ENCODE results near the gene CYB561D2. TPM values are rescaled to one million over a fixed set of nuclear protein-coding genes. Genes with fewer than 3 reads are reported as not detected.

CYB561D2 gene
- total RNA-seq, 1 experiment from 2014 or later, result 9.5 TPM

DNA sequence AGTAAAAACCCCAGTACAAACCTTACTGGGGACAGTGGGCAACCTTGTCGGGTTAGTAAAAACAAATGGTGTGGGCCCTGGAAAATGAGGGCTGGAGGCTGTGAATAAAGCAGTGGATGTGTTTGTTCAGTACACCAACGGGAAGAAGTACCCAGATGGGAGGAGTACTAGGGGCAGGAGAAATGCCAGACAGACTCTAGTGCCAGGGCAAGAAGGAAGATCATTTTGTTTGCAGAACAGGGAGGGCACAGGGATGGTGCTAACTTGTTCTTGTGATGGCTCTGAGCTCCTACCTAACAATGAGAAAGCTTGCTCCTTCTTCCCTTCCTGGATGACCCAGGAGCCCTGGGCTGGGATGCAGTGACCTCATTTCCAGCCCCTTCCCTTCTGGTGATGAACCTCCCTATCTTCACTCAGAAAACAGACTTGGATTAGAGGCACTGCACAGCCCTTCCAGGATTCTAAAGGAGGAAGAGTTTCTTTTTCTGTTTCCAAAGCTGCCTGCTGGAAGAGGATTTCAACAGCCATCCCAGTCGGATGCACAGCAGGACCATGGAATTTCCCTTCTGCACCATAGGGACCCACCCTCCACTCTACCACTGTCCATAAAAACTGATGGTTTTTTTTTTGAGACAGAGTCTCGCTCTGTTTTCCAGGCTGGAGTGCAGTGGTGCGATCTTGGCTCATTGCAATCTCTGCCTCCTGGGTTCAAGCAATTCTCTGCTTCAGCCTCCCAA lies 16.2 kb upstream of the CYB561D2 start:
- no TSS peak for BruUV-seq (replicated peaks)
- POLR2A ChIA-PET, result no interaction called here

More for the DNA sequence above, 16.2 kb upstream of the CYB561D2 start:
- no peaks in the 10 kb centered on the region for H3K9me3 ChIP-seq (ENCODE audit: control insufficient read depth in 1 of 2, insufficient read depth in 1 of 2, low read depth in 1 of 2, low read length in 2 of 2)
- ChIA-PET RAD21 (ENCODE audit: low non-redundant PET in 1 of 2, low total read pairs in 2 of 2, uncharacterized antibody in 2 of 2, unreplicated experiment in 2 of 2) (no interaction called here), CTCF (no interaction called here)
- H3K9ac ChIP-seq (ENCODE audit: low read length), result no peak overlapping the region
- H3K79me2 ChIP-seq (ENCODE audit: insufficient read depth, low read length), result peaks cover 79% of the 10 kb centered on the region
- no peak overlapping the region for H3K4me2 ChIP-seq (ENCODE audit: low read length)
- H3K4me1 ChIP-seq (ENCODE audit: control insufficient read depth in 1 of 2, insufficient read depth in 2 of 2, low read length in 2 of 2), result peaks cover 20 to 44% of the 10 kb centered on the region in 2 experiments
- H2AFZ ChIP-seq (ENCODE audit: low read depth, low read length, poor library complexity, severe bottlenecking), result no peak overlapping the region
- 0 out of 2 replicates have a peak overlapping the region, but pooled peaks have one; percentile 10 for H3K27ac ChIP-seq (ENCODE audit: low read depth, low read length)
- intact Hi-C loops (cut with micrococcal nuclease), result no loop called here
- H3K9me2 ChIP-seq (ENCODE audit: insufficient read depth), result no peaks in the 10 kb centered on the region
- DNase-seq (ENCODE audit: low read depth, low spot score) (no peak), ATAC-seq (no peak)
- H3K4me3 ChIP-seq (replicated peaks in 1 of 2; ENCODE audit: low read depth in 1 of 2, low read length in 2 of 2), result no peak overlapping the region
- H3K36me3 ChIP-seq (ENCODE audit: control insufficient read depth in 1 of 2, insufficient read depth in 2 of 2, low read length in 2 of 2), result peaks cover 27 to 41% of the 10 kb centered on the region in 2 experiments; a peak in 3 of 4 replicates
- no peaks in the 10 kb centered on the region for H3K27me3 ChIP-seq (ENCODE audit: insufficient read depth, low read length)
- no peaks in the 10 kb centered on the region; the same call in 1 of the 2 replicates for H4K20me1 ChIP-seq (ENCODE audit: insufficient read depth)
- TF ChIP-seq POLR2AphosphoS5 (IDR thresholded peaks at IDR 0.05; ENCODE audit: low read depth, low read length) (no peak), CBX3 (IDR thresholded peaks at IDR 0.05; ENCODE audit: low read depth) (no peak), RAD21 (IDR thresholded peaks at IDR 0.05; ENCODE audit: low read depth) (no peak), ELF1 (IDR thresholded peaks at IDR 0.05; ENCODE audit: borderline replicate concordance, low read depth) (no peak), SP1 (IDR thresholded peaks at IDR 0.05; ENCODE audit: low read depth) (no peak), SRF (IDR thresholded peaks at IDR 0.05; ENCODE audit: low read depth) (no peak), EGR1 (IDR thresholded peaks at IDR 0.05; ENCODE audit: low read depth) (no peak), CEBPB (IDR thresholded peaks at IDR 0.05; ENCODE audit: low read depth) (no peak), FOSL1 (IDR thresholded peaks at IDR 0.05; ENCODE audit: low read depth) (no peak), ZNF274 (IDR thresholded peaks at IDR 0.05; ENCODE audit: low read depth, low read length) (no peak)
- TF ChIP-seq, protein P1, sequence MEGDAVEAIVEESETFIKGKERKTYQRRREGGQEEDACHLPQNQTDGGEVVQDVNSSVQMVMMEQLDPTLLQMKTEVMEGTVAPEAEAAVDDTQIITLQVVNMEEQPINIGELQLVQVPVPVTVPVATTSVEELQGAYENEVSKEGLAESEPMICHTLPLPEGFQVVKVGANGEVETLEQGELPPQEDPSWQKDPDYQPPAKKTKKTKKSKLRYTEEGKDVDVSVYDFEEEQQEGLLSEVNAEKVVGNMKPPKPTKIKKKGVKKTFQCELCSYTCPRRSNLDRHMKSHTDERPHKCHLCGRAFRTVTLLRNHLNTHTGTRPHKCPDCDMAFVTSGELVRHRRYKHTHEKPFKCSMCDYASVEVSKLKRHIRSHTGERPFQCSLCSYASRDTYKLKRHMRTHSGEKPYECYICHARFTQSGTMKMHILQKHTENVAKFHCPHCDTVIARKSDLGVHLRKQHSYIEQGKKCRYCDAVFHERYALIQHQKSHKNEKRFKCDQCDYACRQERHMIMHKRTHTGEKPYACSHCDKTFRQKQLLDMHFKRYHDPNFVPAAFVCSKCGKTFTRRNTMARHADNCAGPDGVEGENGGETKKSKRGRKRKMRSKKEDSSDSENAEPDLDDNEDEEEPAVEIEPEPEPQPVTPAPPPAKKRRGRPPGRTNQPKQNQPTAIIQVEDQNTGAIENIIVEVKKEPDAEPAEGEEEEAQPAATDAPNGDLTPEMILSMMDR (IDR thresholded peaks at IDR 0.05 in 2 of 3, conservative IDR thresholded peaks at IDR 0.05 in 1 of 3; ENCODE audit: borderline replicate concordance in 1 of 3, insufficient read depth in 1 of 3, low read depth in 2 of 3, low read length in 2 of 3), result no peak
- TF ChIP-seq, protein P2, sequence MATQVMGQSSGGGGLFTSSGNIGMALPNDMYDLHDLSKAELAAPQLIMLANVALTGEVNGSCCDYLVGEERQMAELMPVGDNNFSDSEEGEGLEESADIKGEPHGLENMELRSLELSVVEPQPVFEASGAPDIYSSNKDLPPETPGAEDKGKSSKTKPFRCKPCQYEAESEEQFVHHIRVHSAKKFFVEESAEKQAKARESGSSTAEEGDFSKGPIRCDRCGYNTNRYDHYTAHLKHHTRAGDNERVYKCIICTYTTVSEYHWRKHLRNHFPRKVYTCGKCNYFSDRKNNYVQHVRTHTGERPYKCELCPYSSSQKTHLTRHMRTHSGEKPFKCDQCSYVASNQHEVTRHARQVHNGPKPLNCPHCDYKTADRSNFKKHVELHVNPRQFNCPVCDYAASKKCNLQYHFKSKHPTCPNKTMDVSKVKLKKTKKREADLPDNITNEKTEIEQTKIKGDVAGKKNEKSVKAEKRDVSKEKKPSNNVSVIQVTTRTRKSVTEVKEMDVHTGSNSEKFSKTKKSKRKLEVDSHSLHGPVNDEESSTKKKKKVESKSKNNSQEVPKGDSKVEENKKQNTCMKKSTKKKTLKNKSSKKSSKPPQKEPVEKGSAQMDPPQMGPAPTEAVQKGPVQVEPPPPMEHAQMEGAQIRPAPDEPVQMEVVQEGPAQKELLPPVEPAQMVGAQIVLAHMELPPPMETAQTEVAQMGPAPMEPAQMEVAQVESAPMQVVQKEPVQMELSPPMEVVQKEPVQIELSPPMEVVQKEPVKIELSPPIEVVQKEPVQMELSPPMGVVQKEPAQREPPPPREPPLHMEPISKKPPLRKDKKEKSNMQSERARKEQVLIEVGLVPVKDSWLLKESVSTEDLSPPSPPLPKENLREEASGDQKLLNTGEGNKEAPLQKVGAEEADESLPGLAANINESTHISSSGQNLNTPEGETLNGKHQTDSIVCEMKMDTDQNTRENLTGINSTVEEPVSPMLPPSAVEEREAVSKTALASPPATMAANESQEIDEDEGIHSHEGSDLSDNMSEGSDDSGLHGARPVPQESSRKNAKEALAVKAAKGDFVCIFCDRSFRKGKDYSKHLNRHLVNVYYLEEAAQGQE (IDR thresholded peaks at IDR 0.05; ENCODE audit: low read depth), result no peak

Measured in HCT116 (cell line).